Stimulated activated effector memory CD8-positive, alpha-beta T cell treated with anti-CD3 and anti-CD28 coated beads, Interleukin-12 subunit alpha, Interleukin-12 subunit beta, amount 100 ng/mL, for 72 hours (primary cell): ENCODE data around the gene DEPP1.

Experiments
- ATAC-seq: fragments of 150-1000 bp; cut with Tn5 transposase; 2 replicates; pipeline ENCODE4 v1.10.0; 2021
- DNase-seq, 2 donors: peaks; one replicate each; pipeline ENCODE4 v3.0.0; 2021 to 2022; ENCODE audit warnings: low spot score in 2 of 2
- H3K27ac Mint-ChIP-seq: one replicate; pipeline ENCODE4 v1.8.0; 2022; ENCODE audit warnings: mild to moderate bottlenecking, mixed read lengths
- H3K36me3 Mint-ChIP-seq: one replicate; pipeline ENCODE4 v1.8.0; 2022; ENCODE audit warnings: mild to moderate bottlenecking, mixed read lengths
- H3K4me1 Mint-ChIP-seq: one replicate; pipeline ENCODE4 v1.8.0; 2022; ENCODE audit warnings: mixed read lengths
- H3K4me3 Mint-ChIP-seq: one replicate; pipeline ENCODE4 v1.8.0; 2022; ENCODE audit warnings: mild to moderate bottlenecking, mixed read lengths
- H3K9me3 Mint-ChIP-seq: one replicate; pipeline ENCODE4 v1.8.0; 2022; ENCODE audit warnings: mixed read lengths

DEPP1 gene

DNA sequence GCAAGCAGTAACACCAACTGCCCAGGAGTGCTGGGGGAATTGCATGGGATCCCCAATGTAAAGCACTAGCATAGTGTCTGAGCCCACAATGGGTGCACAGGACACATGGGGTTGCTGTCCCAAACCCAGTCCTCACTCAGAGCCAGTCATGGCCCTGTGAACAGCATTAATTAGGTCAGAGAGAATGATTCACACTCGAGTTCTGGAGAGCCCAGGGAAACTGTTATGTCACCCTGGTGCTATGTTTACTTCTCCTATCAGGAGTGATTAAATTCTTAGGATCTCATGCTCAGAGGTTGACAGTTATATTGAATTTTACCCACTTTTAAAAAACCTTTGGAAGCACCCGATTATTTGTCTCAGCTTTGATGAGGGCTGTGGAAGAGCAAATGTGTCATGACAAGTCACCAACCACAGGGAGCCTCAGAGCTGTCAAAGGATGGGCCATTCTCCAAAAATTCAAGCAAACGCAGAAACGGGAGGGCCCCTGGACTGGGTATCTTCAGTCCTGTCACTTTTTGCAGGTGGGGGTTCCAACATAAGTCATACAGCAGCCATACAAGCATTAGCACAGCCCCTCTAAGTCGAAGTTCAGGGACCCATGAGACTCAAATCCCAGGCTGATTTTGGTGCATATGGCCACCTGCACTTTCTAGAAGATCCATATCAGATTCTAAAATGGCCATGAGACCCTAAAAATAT is 20.3 kb downstream of the DEPP1 start:
- no peak for ATAC-seq
- no peak for DNase-seq
- H3K4me1 Mint-ChIP-seq, result peaks cover 41% of the 10 kb centered on the region
- no peaks in the 10 kb centered on the region for H3K9me3 Mint-ChIP-seq
- peaks cover 14% of the 10 kb centered on the region for H3K36me3 Mint-ChIP-seq
- H3K4me3 Mint-ChIP-seq, result peak overlapping the region; percentile 77
- peak overlapping the region; percentile 73 for H3K27ac Mint-ChIP-seq

DNA sequence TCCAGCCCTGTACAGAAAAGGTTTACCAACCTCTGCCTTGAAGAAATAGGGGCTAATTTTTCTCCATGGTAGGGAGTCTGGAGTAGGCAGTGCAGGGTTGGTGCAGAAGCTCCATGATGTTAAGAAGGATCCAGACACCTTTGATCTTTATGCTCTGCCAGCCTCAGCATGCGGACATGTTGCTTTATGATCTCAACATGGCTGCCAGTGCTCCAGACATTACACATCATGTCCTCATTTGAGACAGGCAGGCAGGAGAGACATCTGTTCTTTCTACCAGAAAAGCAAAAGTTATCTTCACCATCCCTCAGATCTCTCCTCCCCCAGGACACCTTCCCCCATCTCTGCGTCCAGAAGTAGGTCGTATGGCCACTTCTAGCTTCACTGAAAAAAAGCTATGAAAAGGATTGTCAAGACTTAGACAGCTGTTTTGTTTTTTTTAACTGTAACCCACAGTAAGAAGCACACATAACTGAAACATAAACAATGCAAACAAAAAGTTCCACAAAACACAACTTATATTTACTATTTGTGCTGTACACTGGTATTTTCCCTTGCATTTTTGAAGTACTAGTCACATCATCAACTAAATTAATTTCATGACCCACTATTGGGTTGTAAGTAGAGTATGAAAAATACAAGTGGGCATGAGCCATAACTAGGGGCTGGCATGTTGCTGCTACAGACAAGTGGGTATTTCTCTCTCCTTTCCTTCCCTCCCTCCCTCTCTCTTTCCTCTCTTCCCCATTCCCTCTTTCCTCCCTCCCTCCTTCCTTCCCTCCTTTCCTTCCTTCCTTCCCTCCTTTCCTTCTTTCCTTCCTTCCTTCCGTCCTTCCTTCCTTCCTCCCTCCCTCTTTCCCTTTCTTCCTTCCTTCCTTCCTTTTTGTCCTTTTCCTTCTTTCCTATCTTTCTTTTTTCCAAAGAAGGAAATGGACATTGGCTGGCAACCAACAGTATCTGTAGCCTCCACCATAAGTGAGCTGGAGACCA is 21.6 kb downstream of the DEPP1 start:
- Mint-ChIP-seq H3K9me3 (no peaks in the 10 kb centered on the region), H3K4me1 (peaks cover 33% of the 10 kb centered on the region), H3K36me3 (peaks cover 14% of the 10 kb centered on the region), H3K27ac (peak overlapping the region; percentile 61), H3K4me3 (peak overlapping the region; percentile 77)
- ATAC-seq, result no peak
- no peak for DNase-seq

DNA sequence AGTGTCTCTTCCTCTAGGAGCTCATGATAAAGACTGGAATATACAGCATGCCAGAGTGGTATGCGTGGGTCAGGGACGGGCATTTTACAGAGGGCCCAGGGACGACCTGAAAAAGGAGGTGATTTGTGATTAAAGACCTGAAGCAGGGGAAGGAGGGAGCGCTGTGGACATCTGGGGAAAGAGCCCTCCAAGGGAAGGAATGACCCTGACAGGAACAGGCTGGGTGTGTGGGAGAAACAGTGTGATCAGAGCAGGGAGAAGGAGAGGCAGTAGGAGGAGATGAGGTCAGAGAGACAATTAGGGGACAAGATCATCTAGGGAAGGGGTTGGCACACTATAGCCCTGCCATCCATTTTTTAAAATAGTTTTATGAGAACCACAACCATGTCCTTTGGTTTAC is 22.4 kb downstream of the DEPP1 start:
- peak overlapping the region; percentile 61 for H3K27ac Mint-ChIP-seq
- no peak for DNase-seq
- peaks cover 14% of the 10 kb centered on the region for H3K36me3 Mint-ChIP-seq
- no peaks in the 10 kb centered on the region for H3K9me3 Mint-ChIP-seq
- H3K4me3 Mint-ChIP-seq, result no peak overlapping the region
- H3K4me1 Mint-ChIP-seq, result peaks cover 33% of the 10 kb centered on the region
- no peak for ATAC-seq

GRCh38 chr10:44955413-44956070 is 23.1 kb downstream of the DEPP1 start:
- peak overlapping the region; percentile 61 for H3K27ac Mint-ChIP-seq
- peaks cover 31% of the 10 kb centered on the region for H3K4me1 Mint-ChIP-seq
- ATAC-seq, result no peak
- H3K36me3 Mint-ChIP-seq, result peaks cover 14% of the 10 kb centered on the region
- DNase-seq, result no peak
- H3K4me3 Mint-ChIP-seq, result no peak overlapping the region
- no peaks in the 10 kb centered on the region for H3K9me3 Mint-ChIP-seq

DNA sequence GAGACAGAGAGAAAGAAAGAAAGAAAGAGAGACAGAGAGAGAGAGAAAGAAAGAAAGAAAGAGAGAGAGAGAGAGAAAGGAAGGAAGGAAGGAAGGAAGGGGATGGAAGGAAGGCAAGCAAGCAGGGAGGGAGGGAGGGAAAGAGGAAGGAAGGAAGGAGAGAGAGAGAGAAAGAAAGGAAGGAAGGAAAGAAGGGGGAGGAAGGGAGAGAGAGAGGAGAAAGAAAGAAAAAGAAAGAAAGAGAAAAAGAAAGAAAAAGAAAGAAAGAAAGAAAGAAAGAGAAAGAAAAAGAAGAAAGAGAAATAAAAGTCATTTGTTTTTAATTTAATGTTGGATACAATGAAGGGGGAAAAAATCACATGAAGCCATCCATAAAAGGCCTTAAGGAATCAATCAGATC is 23.6 kb downstream of the DEPP1 start:
- ATAC-seq, result no peak
- peaks cover 14% of the 10 kb centered on the region for H3K36me3 Mint-ChIP-seq
- no peak for DNase-seq
- H3K4me3 Mint-ChIP-seq, result no peak overlapping the region
- peaks cover 30% of the 10 kb centered on the region for H3K4me1 Mint-ChIP-seq
- H3K9me3 Mint-ChIP-seq, result no peaks in the 10 kb centered on the region
- H3K27ac Mint-ChIP-seq, result peak overlapping the region; percentile 79

GRCh38 chr10:44954042-44954441 is 24.6 kb downstream of the DEPP1 start:
- Mint-ChIP-seq H3K9me3 (no peaks in the 10 kb centered on the region), H3K4me3 (no peak overlapping the region), H3K4me1 (peaks cover 30% of the 10 kb centered on the region), H3K36me3 (peaks cover 14% of the 10 kb centered on the region), H3K27ac (peak overlapping the region; percentile 77)
- no peak for ATAC-seq
- no peak for DNase-seq

- Mint-ChIP-seq H3K4me3 (no peak overlapping the region), H3K4me1 (peaks cover 22% of the 10 kb centered on the region), H3K36me3 (peaks cover 14% of the 10 kb centered on the region)
These were observed 25.8 kb downstream of the DEPP1 start for GRCh38 chr10:44952779-44953231.

GRCh38 chr10:44951576-44952226 is 26.9 kb downstream of the DEPP1 start:
- DNase-seq (no peak), ATAC-seq (no peak)
- H3K27ac Mint-ChIP-seq, result no peak overlapping the region
- H3K4me3 Mint-ChIP-seq, result no peak overlapping the region
- peaks cover 14% of the 10 kb centered on the region for H3K36me3 Mint-ChIP-seq
- peaks cover 20% of the 10 kb centered on the region for H3K4me1 Mint-ChIP-seq
- H3K9me3 Mint-ChIP-seq, result no peaks in the 10 kb centered on the region

More at GRCh38 chr10:44952779-44953231, 25.8 kb downstream of the DEPP1 start:
- Mint-ChIP-seq H3K27ac (peak overlapping the region; percentile 77), H3K9me3 (no peaks in the 10 kb centered on the region)
- no peak for ATAC-seq
- DNase-seq, result no peak

DNA sequence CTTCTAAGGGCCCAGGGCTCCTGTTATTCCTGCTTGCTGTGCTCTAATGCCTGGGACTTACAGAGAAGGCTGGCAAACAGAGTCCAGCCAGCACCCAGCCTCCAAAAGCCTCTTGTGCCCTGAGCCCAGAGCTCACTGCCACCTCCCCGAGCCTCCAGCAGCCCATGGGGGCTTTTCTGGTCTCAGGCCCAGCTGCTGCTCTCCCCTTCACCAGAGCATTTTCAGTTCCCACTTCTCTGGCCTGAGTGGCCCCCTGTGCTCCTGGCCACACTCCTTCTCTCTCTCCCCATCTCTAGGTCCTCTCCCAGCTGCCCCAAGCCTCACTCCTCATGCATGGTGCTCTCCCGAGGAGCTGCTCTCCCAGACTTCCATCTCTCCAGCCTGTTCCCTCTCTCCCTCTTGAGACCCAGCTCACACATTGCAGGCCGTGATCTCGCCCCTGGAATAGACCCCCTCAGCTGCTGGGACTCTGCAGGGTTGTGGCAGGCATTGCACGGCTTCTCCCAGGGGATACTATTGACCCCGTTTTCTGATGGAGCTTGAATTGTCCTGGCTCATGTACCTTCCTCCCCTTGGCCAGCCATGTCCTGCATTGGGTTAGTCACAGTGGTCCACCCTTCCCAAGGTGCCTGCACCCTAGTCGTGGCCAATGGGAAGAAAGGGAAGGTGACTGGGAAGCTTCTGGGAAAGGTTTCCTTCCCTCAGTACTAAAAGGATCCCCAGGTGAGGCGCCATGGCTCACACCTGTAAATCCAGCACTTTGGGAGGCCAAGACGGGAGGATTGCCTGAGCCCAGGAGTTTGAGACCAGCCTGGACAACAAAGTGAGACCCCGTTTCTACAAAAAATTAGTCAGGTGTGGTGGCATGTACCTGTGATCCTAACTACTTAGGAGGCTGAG is 28.0 kb downstream of the DEPP1 start:
- no peak for DNase-seq
- no peak overlapping the region for H3K4me3 Mint-ChIP-seq
- H3K36me3 Mint-ChIP-seq, result peaks cover 6% of the 10 kb centered on the region
- peaks cover 14% of the 10 kb centered on the region for H3K4me1 Mint-ChIP-seq
- H3K9me3 Mint-ChIP-seq, result no peaks in the 10 kb centered on the region
- no peak overlapping the region for H3K27ac Mint-ChIP-seq
- no peak for ATAC-seq

GRCh38 chr10:44949915-44950314 is 28.7 kb downstream of the DEPP1 start:
- Mint-ChIP-seq H3K4me1 (peaks cover 14% of the 10 kb centered on the region), H3K4me3 (no peak overlapping the region), H3K9me3 (peaks cover 3% of the 10 kb centered on the region)

DNA sequence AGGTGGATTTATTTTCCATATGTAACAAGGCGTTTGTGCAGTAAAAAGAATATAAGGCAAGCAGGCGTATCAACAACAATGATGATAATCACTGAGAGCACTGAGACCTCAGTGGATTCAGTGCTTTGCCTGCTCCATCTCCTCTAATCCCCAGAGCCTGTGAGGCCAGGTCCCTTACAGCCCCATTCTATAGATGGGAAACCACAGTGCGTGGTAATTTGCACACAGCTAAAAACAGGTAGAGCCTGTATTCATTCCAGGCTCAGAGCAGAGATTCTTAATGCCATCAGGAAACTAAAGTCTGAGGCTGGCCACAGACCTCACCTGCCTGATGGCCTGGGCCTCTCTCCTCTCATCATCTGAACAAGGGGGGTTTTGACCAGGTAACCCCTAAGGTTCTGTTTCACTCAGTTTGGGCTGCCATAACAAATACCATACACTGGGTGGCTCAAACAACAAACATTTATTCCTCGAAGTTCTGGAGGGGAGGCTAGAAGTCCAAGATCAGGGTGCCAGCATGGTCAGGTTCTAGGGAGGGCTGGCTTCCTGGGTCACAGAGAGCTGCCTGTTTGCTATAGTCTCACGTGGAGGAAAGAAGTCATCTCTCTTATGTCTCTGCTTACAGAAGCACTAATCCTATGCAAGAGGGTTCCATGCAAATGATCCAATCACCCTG is 29.3 kb downstream of the DEPP1 start:
- DNase-seq (no peak), ATAC-seq (no peak)
- H3K4me3 Mint-ChIP-seq, result no peak overlapping the region
- peaks cover 9% of the 10 kb centered on the region for H3K9me3 Mint-ChIP-seq
- peak overlapping the region; percentile 0 for H3K27ac Mint-ChIP-seq
- no peaks in the 10 kb centered on the region for H3K36me3 Mint-ChIP-seq
- peaks cover 14% of the 10 kb centered on the region for H3K4me1 Mint-ChIP-seq

More at GRCh38 chr10:44949915-44950314, 28.7 kb downstream of the DEPP1 start:
- H3K27ac Mint-ChIP-seq, result no peak overlapping the region
- H3K36me3 Mint-ChIP-seq, result peaks cover 5% of the 10 kb centered on the region
- DNase-seq (no peak), ATAC-seq (no peak)

DNA sequence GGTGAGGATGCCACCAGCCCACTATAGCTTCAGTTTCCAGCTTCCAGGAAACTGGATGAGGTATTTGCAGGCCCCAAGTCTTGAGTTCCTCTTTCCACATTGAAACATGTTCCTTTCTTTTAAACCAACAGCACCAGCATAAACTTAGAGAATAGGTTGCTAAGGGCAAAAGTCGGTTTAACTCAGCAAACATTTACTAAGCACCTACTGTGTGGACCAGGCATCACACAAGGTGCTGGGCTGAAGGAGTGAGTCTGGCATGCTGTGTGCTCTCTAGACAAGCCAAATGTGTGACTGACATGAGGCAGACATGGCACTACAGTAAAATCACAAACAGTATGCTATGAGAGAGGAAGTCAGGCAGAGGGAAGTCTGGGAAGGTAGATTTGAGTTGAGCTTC is 30.0 kb downstream of the DEPP1 start:
- Mint-ChIP-seq H3K36me3 (no peaks in the 10 kb centered on the region), H3K4me3 (no peak overlapping the region), H3K9me3 (peaks cover 14% of the 10 kb centered on the region), H3K4me1 (peaks cover 14% of the 10 kb centered on the region), H3K27ac (peak overlapping the region; percentile 0)
- no peak for ATAC-seq
- DNase-seq, result no peak

GRCh38 chr10:44947371-44948152 is 31.0 kb downstream of the DEPP1 start:
- H3K36me3 Mint-ChIP-seq, result no peaks in the 10 kb centered on the region
- peaks cover 16% of the 10 kb centered on the region for H3K9me3 Mint-ChIP-seq
- peaks cover 14% of the 10 kb centered on the region for H3K4me1 Mint-ChIP-seq
- no peak overlapping the region for H3K27ac Mint-ChIP-seq
- no peak overlapping the region for H3K4me3 Mint-ChIP-seq
- ATAC-seq (no peak), DNase-seq (no peak)
